Midbrain (tissue), 1 donor: Measurements from ENCODE around the gene RBMS1.
"Not testable (repeated sequence)": the region's sequence is repeated elsewhere in the genome, so short reads cannot be mapped to it uniquely, and the experiment has no call there.

Source experiments
- DNase-seq: peaks from one replicate; lab custom pipeline; 2025; lab: John Stamatoyannopoulos, UW

Gene RBMS1

GRCh38 chr2:160501370-160501769 is 7.8 kb upstream of the RBMS1 start:
- no peak for DNase-seq

- DNase-seq: no peak
These were observed 6.3 kb upstream of the RBMS1 start for GRCh38 chr2:160499865-160500264.

- no peak for DNase-seq
These were observed 4.5 kb upstream of the RBMS1 start for GRCh38 chr2:160498137-160498536.

- no peak for DNase-seq
These were observed 616 bp upstream of the RBMS1 start for GRCh38 chr2:160494201-160494644.

GRCh38 chr2:160492401-160493226 is 993 bp downstream of the RBMS1 start:
- DNase-seq: no peak

- no peak for DNase-seq
These were observed 1.7 kb downstream of the RBMS1 start for GRCh38 chr2:160491911-160492371.

- no peak for DNase-seq
These were observed 2.6 kb downstream of the RBMS1 start for GRCh38 chr2:160490733-160491685.

GRCh38 chr2:160489111-160489510 is 4.5 kb downstream of the RBMS1 start:
- no peak for DNase-seq

GRCh38 chr2:160488289-160488688 is 5.3 kb downstream of the RBMS1 start:
- DNase-seq: not testable (repeated sequence)

- DNase-seq: no peak
These were observed 7.3 kb downstream of the RBMS1 start for GRCh38 chr2:160486341-160486740.

- no peak for DNase-seq
These were observed 8.6 kb downstream of the RBMS1 start for GRCh38 chr2:160484859-160485520.

- DNase-seq: no peak
These were observed 10.9 kb downstream of the RBMS1 start for GRCh38 chr2:160482673-160483072.

GRCh38 chr2:160479269-160479668 is 14.3 kb downstream of the RBMS1 start:
- DNase-seq: no peak

- no peak for DNase-seq
These were observed 14.9 kb downstream of the RBMS1 start for GRCh38 chr2:160478660-160479059.

GRCh38 chr2:160477032-160477431 is 16.6 kb downstream of the RBMS1 start:
- no peak for DNase-seq

- DNase-seq: no peak
These were observed 18.5 kb downstream of the RBMS1 start for GRCh38 chr2:160474891-160475787.

- no peak for DNase-seq
These were observed 19.3 kb downstream of the RBMS1 start for GRCh38 chr2:160474319-160474645.

- DNase-seq: no peak
These were observed 19.9 kb downstream of the RBMS1 start for GRCh38 chr2:160473468-160474318.

GRCh38 chr2:160472839-160473251 is 20.8 kb downstream of the RBMS1 start:
- DNase-seq: no peak

- DNase-seq: no peak
These were observed 21.7 kb downstream of the RBMS1 start for GRCh38 chr2:160471950-160472349.
